Measurements from ENCODE around the gene WWOX. TPM values are rescaled to one million over a fixed set of nuclear protein-coding genes. Genes with fewer than 3 reads are reported as not detected.

Gene WWOX
- total and polyA plus RNA-seq, 2 of the 13 experiments (the other 11 are each of a cell fraction or from before 2014, with no cell fraction given): 9.1 to 37.4 TPM

GRCh38 chr16:78755751-78756661 lies 656.6 kb downstream of the WWOX start (continued):
- TF ChIP-seq FOXA1 (IDR thresholded peaks at IDR 0.05): no peak
- TF ChIP-seq FOXA1 (CRISPR knock-in tag; IDR thresholded peaks at IDR 0.05): peak; percentile 57; the same call in 1 of the 2 replicates
- peak; percentile 75; the same call in 1 of the 2 replicates for TF ChIP-seq ESRRA (CRISPR knock-in tag; IDR thresholded peaks at IDR 0.05; ENCODE audit: low read depth)
- TF ChIP-seq SOX5 (CRISPR knock-in tag; IDR thresholded peaks at IDR 0.05; ENCODE audit: borderline replicate concordance): peak; percentile 67; the same call in 1 of the 2 replicates
- TF ChIP-seq FOXO1 (CRISPR knock-in tag; IDR thresholded peaks at IDR 0.05): 0 out of 2 replicates have a peak, but pooled peaks have one; percentile 49
- no peak for TF ChIP-seq ZNF280B (CRISPR knock-in tag; IDR thresholded peaks at IDR 0.05; ENCODE audit: borderline replicate concordance)
- peak; percentile 55 for TF ChIP-seq RARA (CRISPR knock-in tag; IDR thresholded peaks at IDR 0.05)
- TF ChIP-seq ARID5B (CRISPR knock-in tag; IDR thresholded peaks at IDR 0.05): peak; percentile 98
- peak; percentile 75; the same call in 1 of the 2 replicates for TF ChIP-seq ZBTB25 (CRISPR knock-in tag; IDR thresholded peaks at IDR 0.05)
- TF ChIP-seq ZBTB46 (CRISPR knock-in tag; IDR thresholded peaks at IDR 0.05; ENCODE audit: borderline replicate concordance): no peak
- TF ChIP-seq ATF4 (CRISPR knock-in tag; IDR thresholded peaks at IDR 0.05): peak in 1 of 2 experiments; percentile 56; a peak in 2 of 4 replicates
- peak; percentile 88 for TF ChIP-seq ZNF614 (CRISPR knock-in tag; IDR thresholded peaks at IDR 0.05; ENCODE audit: borderline replicate concordance)
- no peak for TF ChIP-seq GTF3A (CRISPR knock-in tag; conservative IDR thresholded peaks at IDR 0.05)
- TF ChIP-seq GABPA (IDR thresholded peaks at IDR 0.05; ENCODE audit: low read depth, low read length): no peak
- TF ChIP-seq GABPA (CRISPR knock-in tag; IDR thresholded peaks at IDR 0.05; ENCODE audit: low read depth): peak; percentile 35
- TF ChIP-seq ZNF292 (CRISPR knock-in tag; IDR thresholded peaks at IDR 0.05; ENCODE audit: borderline replicate concordance, low read depth): peak; percentile 61; the same call in 1 of the 2 replicates
- TF ChIP-seq FOXJ3 (CRISPR knock-in tag; IDR thresholded peaks at IDR 0.05; ENCODE audit: borderline replicate concordance): peak; percentile 97
